Stomach (tissue), 9 donors: ENCODE data around the gene SLC8A3. TPM values are rescaled to one million over a fixed set of nuclear protein-coding genes. Genes with fewer than 3 reads are reported as not detected.

Source experiments
- DNase-seq, 2 donors: peaks; one replicate each; pipeline versions ENCODE4 v3.0.0 to v3.0.0-alpha.2; 2013 to 2019
- H3K27ac ChIP-seq, 5 donors: fragments of 200-600 bp in 4 of 5; sonication (generic) in 4 of 5; one replicate each; pipeline ENCODE4 v1.5.1; 2013 to 2019; ENCODE audit warnings: mild to moderate bottlenecking in 1 of 5, moderate library complexity in 1 of 5
- H3K27me3 ChIP-seq, 3 donors: fragments of 200-600 bp; sonication (generic); one replicate each; pipeline ENCODE4 v1.5.1; 2017 to 2019; ENCODE audit warnings: mixed run types in 1 of 3
- H3K36me3 ChIP-seq, 4 donors: fragments of 200-600 bp; sonication (generic); 1 replicate in 3 of 4; 2 replicates in 1 of 4; pipeline ENCODE4 v1.5.1; 2016 to 2019
- H3K4me1 ChIP-seq, 4 donors: fragments of 200-600 bp; sonication (generic); one replicate each; pipeline ENCODE4 v1.5.1; 2016 to 2019
- H3K4me3 ChIP-seq, 4 donors: fragments of 200-600 bp; sonication (generic) in 3 of 4; one replicate each; pipeline ENCODE4 v1.5.1; 2016 to 2019; ENCODE audit warnings: mild to moderate bottlenecking in 1 of 4
- H3K9me3 ChIP-seq, 4 donors: fragments of 200-600 bp; sonication (generic); one replicate each; pipeline ENCODE4 v1.5.1; 2016 to 2019
- EP300 ChIP-seq: sonication (generic); formaldehyde crosslinking; IDR thresholded peaks from one replicate; pipeline ENCODE4 v1.6.1; 2017; ENCODE audit warnings: antibody characterized with exemption
- POLR2A ChIP-seq, 4 donors: fragments of 450-650 bp; IDR thresholded peaks; one replicate each; pipeline ENCODE4 v1.6.1; 2016; ENCODE audit warnings: antibody characterized with exemption in 4 of 4, control low read depth in 2 of 4, mild to moderate bottlenecking in 1 of 4, moderate library complexity in 1 of 4
- POLR2AphosphoS5 ChIP-seq, 3 donors: sonication (generic); formaldehyde crosslinking; IDR thresholded peaks; one replicate each; pipeline ENCODE4 v1.6.1; 2016; ENCODE audit warnings: antibody characterized with exemption in 3 of 3
- WGBS, 5 donors: extraction: QIAGEN DNeasy Blood & Tissue Kit in 3 of 5; methylation state at CpG; one replicate each; pipeline versions ENCODE4 v1.1.5 to v1.1.7; 2013 to 2018; 5-methylcytosine and 5-hydroxymethylcytosine counted together
- intact Hi-C: fragments of 100-400 bp; cut with DNase I; formaldehyde crosslinking; loops from one replicate; pipeline ENCODE4 v1.15.1; 2023; ENCODE audit warnings: low total_unique reads
- polyA plus RNA-seq, 3 donors: library from polyadenylated mRNA; stranded (reverse); fragments of 200-250 nt; gene quantifications; one replicate each; pipeline ENCODE4 v1.2.3, GENCODE V29; 2013
- total RNA-seq, 5 donors: library from RNA; depleted of rRNA; stranded (reverse); fragments of >200 nt; gene quantifications; one replicate each; pipeline versions ENCODE4 v1.1.0 to v1.2.3, GENCODE V29; 2014 to 2016
- TF ChIP-seq, protein P1 (sequence below), 7 experiments: fragments of 450-650 bp in 4 of 7; fragments of 200-600 bp in 3 of 7; sonication (generic) in 3 of 7; IDR thresholded peaks; one replicate each; pipeline ENCODE4 v1.5.1; 2016 to 2019; ENCODE audit warnings: antibody characterized with exemption in 7 of 7, control low read depth in 2 of 7, mild to moderate bottlenecking in 1 of 7
- donor health status: healthy with polysubstance abuse.
- donor health status: Bipolar disorder and iron deficiency.
- donor health status: healthy.

Gene SLC8A3
- total and polyA plus RNA-seq, 8 donors = 0.03 to 2.4 (median 0.87) TPM; not detected in 1

DNA sequence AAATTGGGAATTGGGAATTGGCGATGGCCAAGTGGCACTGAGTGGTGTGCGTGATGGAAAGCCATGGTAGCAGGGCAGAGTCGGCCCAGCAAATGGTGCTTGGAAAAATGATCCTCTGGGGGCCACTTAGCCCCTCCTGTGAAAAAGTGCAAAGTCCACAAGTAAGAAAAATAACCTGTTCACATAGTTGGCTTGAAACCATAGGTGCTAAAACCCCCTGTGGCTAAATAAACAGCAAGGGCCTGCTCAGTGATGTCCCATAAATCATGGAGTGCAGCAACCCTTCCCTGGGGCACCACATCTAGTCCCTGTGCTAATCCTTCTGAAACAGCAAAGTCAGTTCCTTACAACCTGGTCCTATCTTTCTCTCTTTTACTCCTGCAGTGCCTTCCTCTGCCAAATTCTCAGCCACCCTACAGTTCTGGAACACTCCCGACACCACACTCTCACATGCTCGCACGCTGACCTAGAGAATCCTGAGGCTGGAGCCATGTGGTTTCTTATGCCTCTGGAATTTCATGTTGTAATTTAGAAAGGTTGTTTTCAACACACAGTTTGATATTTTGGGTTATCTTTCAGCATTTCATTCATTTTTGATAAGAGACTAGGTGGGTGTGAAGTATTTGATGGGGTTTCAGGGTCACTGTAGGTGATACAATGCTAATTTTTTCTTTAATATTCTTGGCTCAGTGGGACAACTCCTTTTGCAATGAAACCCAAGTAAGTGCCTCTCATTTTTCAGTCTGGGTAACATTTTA, 186.0 kb downstream of the SLC8A3 start:
- intact Hi-C loops = no loop called here
- 79 to 89% (median 88%) methylated on average over 6 of the region's 6 CpGs for WGBS, 5 donors

DNA sequence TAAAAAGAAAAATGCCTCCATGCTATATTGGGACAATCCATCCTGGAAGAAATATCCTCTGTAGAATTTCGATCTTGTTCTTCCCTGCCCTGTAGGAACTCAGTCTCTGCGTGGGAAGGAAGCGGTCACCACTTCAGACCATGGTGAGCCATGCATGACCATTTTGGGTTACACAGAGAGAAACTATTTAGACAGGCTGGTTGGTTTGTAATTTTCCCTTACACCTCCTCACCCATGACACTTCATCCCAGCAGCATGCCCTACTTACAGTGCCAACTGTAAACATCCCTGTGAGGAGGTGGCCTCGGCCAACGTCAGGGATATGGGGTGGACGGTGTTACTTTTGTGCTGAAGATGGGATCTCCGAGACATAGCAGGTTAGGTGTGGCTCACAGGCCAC, 188.2 kb downstream of the SLC8A3 start:
- TF ChIP-seq POLR2AphosphoS5 (IDR thresholded peaks at IDR 0.05) (no peak), EP300 (no peak)
- TF ChIP-seq, protein P1, sequence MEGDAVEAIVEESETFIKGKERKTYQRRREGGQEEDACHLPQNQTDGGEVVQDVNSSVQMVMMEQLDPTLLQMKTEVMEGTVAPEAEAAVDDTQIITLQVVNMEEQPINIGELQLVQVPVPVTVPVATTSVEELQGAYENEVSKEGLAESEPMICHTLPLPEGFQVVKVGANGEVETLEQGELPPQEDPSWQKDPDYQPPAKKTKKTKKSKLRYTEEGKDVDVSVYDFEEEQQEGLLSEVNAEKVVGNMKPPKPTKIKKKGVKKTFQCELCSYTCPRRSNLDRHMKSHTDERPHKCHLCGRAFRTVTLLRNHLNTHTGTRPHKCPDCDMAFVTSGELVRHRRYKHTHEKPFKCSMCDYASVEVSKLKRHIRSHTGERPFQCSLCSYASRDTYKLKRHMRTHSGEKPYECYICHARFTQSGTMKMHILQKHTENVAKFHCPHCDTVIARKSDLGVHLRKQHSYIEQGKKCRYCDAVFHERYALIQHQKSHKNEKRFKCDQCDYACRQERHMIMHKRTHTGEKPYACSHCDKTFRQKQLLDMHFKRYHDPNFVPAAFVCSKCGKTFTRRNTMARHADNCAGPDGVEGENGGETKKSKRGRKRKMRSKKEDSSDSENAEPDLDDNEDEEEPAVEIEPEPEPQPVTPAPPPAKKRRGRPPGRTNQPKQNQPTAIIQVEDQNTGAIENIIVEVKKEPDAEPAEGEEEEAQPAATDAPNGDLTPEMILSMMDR (IDR thresholded peaks at IDR 0.05) = no peak
- Histone ChIP-seq H3K4me3 (no peak overlapping the region), H3K27ac (peak overlapping the region in 1 of 5 donors; percentile 65), H3K27me3 (no peaks in the 10 kb centered on the region), H3K36me3 (no peaks in the 10 kb centered on the region), H3K4me1 (peaks cover 6 to 34% (median 24%) of the 10 kb centered on the region in 4 donors), H3K9me3 (no peaks in the 10 kb centered on the region)
- intact Hi-C loops = no loop called here
- no peak for DNase-seq
- WGBS, 5 donors = 87 to 92% (median 91%) methylated on average over 7 of the region's 7 CpGs

More for the DNA sequence above, 186.0 kb downstream of the SLC8A3 start:
- Histone ChIP-seq H3K27me3 (no peaks in the 10 kb centered on the region), H3K4me1 (peaks cover 6 to 27% (median 22%) of the 10 kb centered on the region in 4 donors), H3K27ac (peak overlapping the region in 2 of 5 donors; percentile 34 to 42), H3K4me3 (no peak overlapping the region), H3K9me3 (no peaks in the 10 kb centered on the region), H3K36me3 (no peaks in the 10 kb centered on the region)
- peak in 1 of 2 donors; percentile 33 for DNase-seq
- no peak for TF ChIP-seq POLR2A (IDR thresholded peaks at IDR 0.05)
- TF ChIP-seq EP300 = no peak
- TF ChIP-seq, protein P1 (IDR thresholded peaks at IDR 0.05) = no peak
- no peak for TF ChIP-seq POLR2AphosphoS5 (IDR thresholded peaks at IDR 0.05)

DNA sequence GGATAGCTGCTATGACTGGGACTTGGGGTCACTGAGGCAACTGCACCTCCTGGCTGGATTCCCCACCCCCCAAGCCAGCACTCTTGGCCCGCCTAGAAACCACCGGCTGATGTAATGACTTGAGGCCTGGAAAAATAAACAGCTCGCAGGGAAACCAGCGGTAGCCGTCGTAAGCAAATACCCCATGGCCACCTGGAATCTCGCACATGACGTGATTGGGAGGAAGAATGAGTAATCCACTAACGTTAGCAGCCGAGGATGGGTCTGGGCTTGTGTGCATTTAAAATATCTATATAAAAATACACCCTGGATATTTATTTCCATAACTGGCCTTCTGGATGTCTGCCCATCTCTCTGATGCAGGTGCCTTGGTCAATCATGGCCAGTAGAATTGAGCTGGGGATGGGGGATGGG, 189.5 kb downstream of the SLC8A3 start:
- H3K9me3 ChIP-seq = no peaks in the 10 kb centered on the region
- DNase-seq = peak; percentile 77 to 90
- WGBS, 5 donors = 17 to 45% (median 34%) methylated on average over 8 to 10 of the region's 10 CpGs
- peak overlapping the region; percentile 59 to 80 (median 66) for H3K27ac ChIP-seq
- no peaks in the 10 kb centered on the region for H3K27me3 ChIP-seq
- H3K36me3 ChIP-seq = no peaks in the 10 kb centered on the region
- H3K4me1 ChIP-seq = peaks cover 6 to 34% (median 24%) of the 10 kb centered on the region in 4 donors
- intact Hi-C loops = no loop called here
- no peak overlapping the region for H3K4me3 ChIP-seq
- TF ChIP-seq POLR2A (IDR thresholded peaks at IDR 0.05) (no peak), EP300 (no peak), POLR2AphosphoS5 (IDR thresholded peaks at IDR 0.05) (peak in 2 of 3 donors; percentile 31 to 51)
- TF ChIP-seq, protein P1 (IDR thresholded peaks at IDR 0.05) = no peak

DNA sequence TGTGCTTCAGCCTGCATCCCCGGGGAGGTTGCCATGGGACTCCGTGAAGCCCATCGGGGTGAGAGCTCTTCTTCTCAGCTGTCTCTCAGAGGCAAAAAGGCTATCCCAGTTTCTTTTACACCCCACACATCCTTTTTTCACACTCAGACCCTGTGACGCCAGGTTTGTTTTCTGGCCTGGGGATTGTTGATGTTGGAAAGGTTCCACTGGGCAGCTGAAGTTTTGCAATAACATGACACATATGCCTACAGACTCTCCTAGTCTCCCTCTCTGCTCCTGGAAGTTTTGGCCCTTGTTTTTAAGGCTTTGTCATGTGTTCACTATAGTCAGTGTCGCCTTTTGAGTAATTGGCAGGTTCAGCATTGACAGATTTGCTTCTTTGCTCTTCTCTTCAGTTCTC, 190.9 kb downstream of the SLC8A3 start:
- peaks cover 6 to 34% (median 24%) of the 10 kb centered on the region in 4 donors for H3K4me1 ChIP-seq
- 51 to 67% (median 64%) methylated on average over 5 of the region's 5 CpGs for WGBS, 5 donors
- no peaks in the 10 kb centered on the region for H3K9me3 ChIP-seq
- intact Hi-C loops = no loop called here
- no peak overlapping the region for H3K4me3 ChIP-seq
- TF ChIP-seq POLR2AphosphoS5 (IDR thresholded peaks at IDR 0.05) = peak in 2 of 3 donors; percentile 27 to 50
- TF ChIP-seq, protein P1 (IDR thresholded peaks at IDR 0.05) = no peak
- no peaks in the 10 kb centered on the region for H3K36me3 ChIP-seq
- DNase-seq = peak; percentile 42 to 65
- H3K27ac ChIP-seq = peak overlapping the region; percentile 36 to 80 (median 66)
- no peaks in the 10 kb centered on the region for H3K27me3 ChIP-seq
